Effector memory CD8-positive, alpha-beta T cell (primary cell): ENCODE measurements around the gene AGAP5.

Experiments
- ATAC-seq: fragments of 150-1000 bp; cut with Tn5 transposase; replicated peaks from 2 replicates; pipeline ENCODE4 v1.10.0; 2021; ENCODE audit warnings: mild to moderate bottlenecking, moderate library complexity
- DNase-seq, 3 experiments: peaks; one replicate each; pipeline ENCODE4 v3.0.0; 2021
- H3K27ac Mint-ChIP-seq, 2 donors: one replicate each; pipeline ENCODE4 v1.8.0; 2022; ENCODE audit warnings: mild to moderate bottlenecking in 2 of 2, mixed read lengths in 2 of 2, moderate library complexity in 2 of 2
- H3K27me3 Mint-ChIP-seq, 2 donors: one replicate each; pipeline ENCODE4 v1.8.0; 2022; ENCODE audit warnings: mixed read lengths in 2 of 2
- H3K36me3 Mint-ChIP-seq: one replicate; pipeline ENCODE4 v1.8.0; 2022; ENCODE audit warnings: mild to moderate bottlenecking, moderate library complexity, mixed read lengths; ENCODE audit not compliant: insufficient read depth
- H3K4me1 Mint-ChIP-seq, 2 donors: one replicate each; pipeline ENCODE4 v1.8.0; 2022; ENCODE audit warnings: low read depth in 2 of 2, mixed read lengths in 2 of 2
- H3K4me3 Mint-ChIP-seq, 2 donors: one replicate each; pipeline ENCODE4 v1.8.0; 2022; ENCODE audit warnings: mild to moderate bottlenecking in 2 of 2, mixed read lengths in 2 of 2, moderate library complexity in 2 of 2
- H3K9me3 Mint-ChIP-seq, 2 donors: one replicate each; pipeline ENCODE4 v1.8.0; 2022; ENCODE audit warnings: mixed read lengths in 2 of 2

Gene AGAP5

GRCh38 chr10:73655990-73656298 lies 42.0 kb downstream of the AGAP5 start, which contains the start of gene SYNPO2L:
Gene SYNPO2L (minus strand): TSS chr10:73656029. CDS start chr10:73655922, 107 bp downstream.
- H3K4me1 Mint-ChIP-seq: peaks cover 0 to 3% of the 10 kb centered on the region in 2 donors
- no peaks in the 10 kb centered on the region for H3K9me3 Mint-ChIP-seq
- H3K27me3 Mint-ChIP-seq: peaks cover 0 to 6% of the 10 kb centered on the region in 2 donors
- no peak within 1 kb of the TSS for H3K4me3 Mint-ChIP-seq
- peak within 1 kb of the TSS in 1 of 2 donors; percentile 48 for H3K27ac Mint-ChIP-seq
- ATAC-seq (no peak), DNase-seq (no peak)
- no peaks in the 10 kb centered on the region for H3K36me3 Mint-ChIP-seq

- DNase-seq (no peak), ATAC-seq (no peak)
- H3K4me1 Mint-ChIP-seq: peaks cover 0 to 3% of the 10 kb centered on the region in 2 donors
- peaks cover 0 to 12% of the 10 kb centered on the region in 2 donors for H3K27me3 Mint-ChIP-seq
- no peak overlapping the region for H3K4me3 Mint-ChIP-seq
- no peaks in the 10 kb centered on the region for H3K9me3 Mint-ChIP-seq
- H3K36me3 Mint-ChIP-seq: no peaks in the 10 kb centered on the region
- H3K27ac Mint-ChIP-seq: peak overlapping the region in 1 of 2 donors; percentile 48
Measured at GRCh38 chr10:73655257-73655989, 42.5 kb downstream of the AGAP5 start.

- H3K9me3 Mint-ChIP-seq: no peaks in the 10 kb centered on the region
- DNase-seq: no peak
Measured at GRCh38 chr10:73653701-73654100, 44.2 kb downstream of the AGAP5 start.

GRCh38 chr10:73653195-73653594 lies 44.7 kb downstream of the AGAP5 start:
- no peaks in the 10 kb centered on the region for H3K9me3 Mint-ChIP-seq
- peaks cover 0 to 3% of the 10 kb centered on the region in 2 donors for H3K4me1 Mint-ChIP-seq
- ATAC-seq (no peak), DNase-seq (no peak)
- no peak overlapping the region for H3K27ac Mint-ChIP-seq
- no peaks in the 10 kb centered on the region for H3K36me3 Mint-ChIP-seq
- H3K27me3 Mint-ChIP-seq: peaks cover 0 to 12% of the 10 kb centered on the region in 2 donors
- no peak overlapping the region for H3K4me3 Mint-ChIP-seq

More at GRCh38 chr10:73653701-73654100, 44.2 kb downstream of the AGAP5 start:
- H3K4me3 Mint-ChIP-seq: no peak overlapping the region
- H3K4me1 Mint-ChIP-seq: peaks cover 0 to 3% of the 10 kb centered on the region in 2 donors
- H3K36me3 Mint-ChIP-seq: no peaks in the 10 kb centered on the region
- peaks cover 0 to 12% of the 10 kb centered on the region in 2 donors for H3K27me3 Mint-ChIP-seq
- no peak overlapping the region for H3K27ac Mint-ChIP-seq
- ATAC-seq: no peak

- H3K4me1 Mint-ChIP-seq: peaks cover 0 to 5% of the 10 kb centered on the region in 2 donors
- no peak overlapping the region for H3K4me3 Mint-ChIP-seq
- H3K27me3 Mint-ChIP-seq: peaks cover 0 to 29% of the 10 kb centered on the region in 2 donors
- DNase-seq: no peak
- H3K9me3 Mint-ChIP-seq: no peaks in the 10 kb centered on the region
- no peak for ATAC-seq
- H3K36me3 Mint-ChIP-seq: no peaks in the 10 kb centered on the region
- H3K27ac Mint-ChIP-seq: no peak overlapping the region
Measured at GRCh38 chr10:73650537-73651331, 47.2 kb downstream of the AGAP5 start.

GRCh38 chr10:73649876-73650536 lies 47.9 kb downstream of the AGAP5 start:
- Mint-ChIP-seq H3K36me3 (no peaks in the 10 kb centered on the region), H3K4me1 (peaks cover 0 to 2% of the 10 kb centered on the region in 2 donors), H3K9me3 (no peaks in the 10 kb centered on the region), H3K27me3 (peaks cover 0 to 29% of the 10 kb centered on the region in 2 donors), H3K27ac (no peak overlapping the region), H3K4me3 (no peak overlapping the region)
- DNase-seq (no peak), ATAC-seq (no peak)

GRCh38 chr10:73648975-73649829 lies 48.7 kb downstream of the AGAP5 start:
- DNase-seq: no peak
- no peaks in the 10 kb centered on the region for H3K36me3 Mint-ChIP-seq
- H3K9me3 Mint-ChIP-seq: no peaks in the 10 kb centered on the region
- H3K27ac Mint-ChIP-seq: no peak overlapping the region
- ATAC-seq: no peak
- peaks cover 0 to 29% of the 10 kb centered on the region in 2 donors for H3K27me3 Mint-ChIP-seq
- H3K4me3 Mint-ChIP-seq: no peak overlapping the region
- H3K4me1 Mint-ChIP-seq: peaks cover 0 to 5% of the 10 kb centered on the region in 2 donors

GRCh38 chr10:73647875-73648651 lies 49.8 kb downstream of the AGAP5 start:
- Mint-ChIP-seq H3K27me3 (peaks cover 0 to 29% of the 10 kb centered on the region in 2 donors), H3K27ac (no peak overlapping the region), H3K9me3 (no peaks in the 10 kb centered on the region), H3K36me3 (no peaks in the 10 kb centered on the region), H3K4me1 (peaks cover 0 to 6% of the 10 kb centered on the region in 2 donors), H3K4me3 (peak overlapping the region; percentile 46 to 59)
- no peak for DNase-seq
- ATAC-seq: no peak

- ATAC-seq (no peak), DNase-seq (no peak)
- no peak overlapping the region for H3K27ac Mint-ChIP-seq
Measured at GRCh38 chr10:73647211-73647874, 50.6 kb downstream of the AGAP5 start.

GRCh38 chr10:73646598-73647041 lies 51.3 kb downstream of the AGAP5 start:
- DNase-seq: no peak
- H3K9me3 Mint-ChIP-seq: no peaks in the 10 kb centered on the region
- peaks cover under 1 to 34% of the 10 kb centered on the region in 2 donors for H3K27me3 Mint-ChIP-seq
- no peaks in the 10 kb centered on the region for H3K36me3 Mint-ChIP-seq
- H3K4me1 Mint-ChIP-seq: peaks cover 0 to 6% of the 10 kb centered on the region in 2 donors
- H3K27ac Mint-ChIP-seq: no peak overlapping the region
- no peak for ATAC-seq
- H3K4me3 Mint-ChIP-seq: no peak overlapping the region

More at GRCh38 chr10:73647211-73647874, 50.6 kb downstream of the AGAP5 start:
- Mint-ChIP-seq H3K27me3 (peaks cover 0 to 29% of the 10 kb centered on the region in 2 donors), H3K4me1 (peaks cover 0 to 6% of the 10 kb centered on the region in 2 donors), H3K4me3 (peak overlapping the region; percentile 46 to 59), H3K9me3 (no peaks in the 10 kb centered on the region), H3K36me3 (no peaks in the 10 kb centered on the region)

GRCh38 chr10:73645251-73645650 lies 52.7 kb downstream of the AGAP5 start:
- Mint-ChIP-seq H3K27ac (no peak overlapping the region), H3K4me1 (peaks cover 0 to 6% of the 10 kb centered on the region in 2 donors), H3K27me3 (peaks cover 6 to 32% of the 10 kb centered on the region in 2 donors), H3K36me3 (no peaks in the 10 kb centered on the region), H3K9me3 (no peaks in the 10 kb centered on the region), H3K4me3 (no peak overlapping the region)
- DNase-seq: no peak
- no peak for ATAC-seq

- H3K27me3 Mint-ChIP-seq: peaks cover 6 to 32% of the 10 kb centered on the region in 2 donors
- H3K36me3 Mint-ChIP-seq: no peaks in the 10 kb centered on the region
- DNase-seq: no peak
- ATAC-seq: no peak
- peaks cover 0 to 6% of the 10 kb centered on the region in 2 donors for H3K4me1 Mint-ChIP-seq
- no peak overlapping the region for H3K27ac Mint-ChIP-seq
- H3K9me3 Mint-ChIP-seq: no peaks in the 10 kb centered on the region
- H3K4me3 Mint-ChIP-seq: no peak overlapping the region
Measured at GRCh38 chr10:73644767-73645166, 53.1 kb downstream of the AGAP5 start.
